Ureter (tissue), 1 donor: ENCODE data around the gene RBM15. TPM values are rescaled to one million over a fixed set of nuclear protein-coding genes. Genes with fewer than 3 reads are reported as not detected.

Experiments
- DNase-seq: peaks from one replicate; pipeline ENCODE4 v3.0.0-alpha.2; 2020; ENCODE audit warnings: low spot score
- total RNA-seq: library from RNA; stranded (reverse); gene quantifications from one replicate; pipeline ENCODE4 v1.2.4, GENCODE V29; 2023
- donor health status: DM: yes; HTN: yes; CAD: no.

Gene RBM15
- total RNA-seq, 1 donor from 2014 or later: 26.2 TPM

- DNase-seq: no peak
Observed at GRCh38 chr1:110347182-110347893, 8.2 kb downstream of the RBM15 start.

GRCh38 chr1:110348050-110348449, 8.9 kb downstream of the RBM15 start:
- no peak for DNase-seq

- no peak for DNase-seq
Observed at GRCh38 chr1:110348771-110349170, 9.6 kb downstream of the RBM15 start.

GRCh38 chr1:110350360-110350759, 11.2 kb downstream of the RBM15 start:
- DNase-seq: no peak

- no peak for DNase-seq
Observed at GRCh38 chr1:110355321-110355720, 16.1 kb downstream of the RBM15 start.

- DNase-seq: no peak
Observed at GRCh38 chr1:110356379-110356778, 17.2 kb downstream of the RBM15 start.

GRCh38 chr1:110360431-110360830, 21.3 kb downstream of the RBM15 start:
- no peak for DNase-seq

- no peak for DNase-seq
Observed at GRCh38 chr1:110361856-110362255, 22.7 kb downstream of the RBM15 start.

- DNase-seq: no peak
Observed at GRCh38 chr1:110364221-110364620, 25.0 kb downstream of the RBM15 start.

GRCh38 chr1:110370827-110371226, 31.6 kb downstream of the RBM15 start:
- no peak for DNase-seq

- no peak for DNase-seq
Observed at GRCh38 chr1:110375490-110375889, 36.3 kb downstream of the RBM15 start.

- no peak for DNase-seq
Observed at GRCh38 chr1:110380672-110381283, 41.6 kb downstream of the RBM15 start.

- DNase-seq: no peak
Observed at GRCh38 chr1:110383251-110383990, 44.2 kb downstream of the RBM15 start.

- peak; percentile 59 for DNase-seq
Observed at GRCh38 chr1:110384581-110385321, 45.6 kb downstream of the RBM15 start.

GRCh38 chr1:110385369-110385768, 46.2 kb downstream of the RBM15 start:
- no peak for DNase-seq

GRCh38 chr1:110387048-110387754, 48.0 kb downstream of the RBM15 start:
- DNase-seq: no peak

- DNase-seq: no peak
Observed at GRCh38 chr1:110390096-110390495, 50.9 kb downstream of the RBM15 start.

GRCh38 chr1:110390692-110391245, 51.6 kb downstream of the RBM15 start, which contains the start of gene SLC16A4:
SLC16A4 (minus strand) TSS chr1:110391026; CDS start chr1:110389323, 1,703 bp downstream.
- DNase-seq: no peak

GRCh38 chr1:110393286-110393685, 54.1 kb downstream of the RBM15 start:
- DNase-seq: no peak

- no peak for DNase-seq
Observed at GRCh38 chr1:110393691-110394492, 54.7 kb downstream of the RBM15 start.
